ENCODE data around the gene COPS3.

Gene COPS3

DNA sequence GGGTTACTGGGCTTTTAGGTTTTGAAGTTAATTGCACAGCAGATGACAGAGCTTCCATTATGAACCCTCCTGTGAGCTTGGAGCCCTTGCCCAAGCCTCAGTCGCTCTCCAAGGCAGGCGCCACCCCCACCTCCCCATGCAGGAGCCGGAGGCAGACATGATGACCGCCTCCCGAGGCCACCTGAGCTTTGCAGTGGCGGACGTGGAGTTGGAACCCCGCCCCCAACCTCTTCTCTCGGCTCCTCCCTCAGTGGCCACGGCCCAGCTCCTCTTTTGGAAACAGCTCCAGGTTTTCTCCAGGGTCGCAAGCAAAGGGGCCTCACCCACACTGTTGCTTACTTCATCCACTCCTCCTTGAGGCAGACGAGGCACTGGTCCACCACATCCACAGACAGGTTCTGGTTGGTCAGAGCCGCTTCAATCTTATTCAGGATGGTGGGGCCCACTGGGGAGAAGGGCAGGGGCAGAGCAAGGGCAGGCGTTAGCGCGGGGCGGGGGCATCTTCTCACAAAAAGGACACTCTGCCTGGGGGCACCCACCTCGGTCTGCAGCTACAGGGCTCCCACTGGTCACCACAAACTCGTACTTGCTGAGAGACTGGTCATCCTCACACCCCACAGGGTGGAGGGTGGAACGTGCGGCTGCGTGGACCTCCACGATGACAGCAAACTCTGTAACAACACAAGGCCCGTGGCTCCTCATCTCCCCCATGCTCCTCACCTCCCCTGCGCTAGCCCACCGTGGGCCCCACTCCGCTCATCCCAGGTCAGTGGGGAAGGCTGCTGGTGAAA lies 66.2 kb downstream of the COPS3 start:
- DNase-seq, result no peak

DNA sequence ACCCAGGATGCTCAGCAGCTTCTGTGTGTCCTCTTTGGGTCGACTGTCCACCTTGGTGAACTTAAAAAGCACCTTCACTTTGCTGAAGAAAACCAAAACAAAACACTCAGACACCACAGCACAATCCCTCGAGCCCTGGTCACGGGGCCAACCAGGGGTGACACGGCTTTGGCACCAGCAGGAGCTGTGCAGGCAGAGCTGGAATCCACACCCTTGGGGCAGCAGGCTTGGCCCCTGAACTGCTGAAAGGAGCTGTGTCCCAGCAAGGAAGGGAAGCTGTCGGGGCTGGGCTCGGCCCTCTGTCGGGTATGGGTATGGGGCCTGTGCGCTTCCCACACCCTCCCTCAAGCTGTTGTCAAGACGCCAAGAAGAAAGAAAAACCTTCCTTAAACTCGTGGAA lies 67.3 kb downstream of the COPS3 start:
- no peak for DNase-seq

DNA sequence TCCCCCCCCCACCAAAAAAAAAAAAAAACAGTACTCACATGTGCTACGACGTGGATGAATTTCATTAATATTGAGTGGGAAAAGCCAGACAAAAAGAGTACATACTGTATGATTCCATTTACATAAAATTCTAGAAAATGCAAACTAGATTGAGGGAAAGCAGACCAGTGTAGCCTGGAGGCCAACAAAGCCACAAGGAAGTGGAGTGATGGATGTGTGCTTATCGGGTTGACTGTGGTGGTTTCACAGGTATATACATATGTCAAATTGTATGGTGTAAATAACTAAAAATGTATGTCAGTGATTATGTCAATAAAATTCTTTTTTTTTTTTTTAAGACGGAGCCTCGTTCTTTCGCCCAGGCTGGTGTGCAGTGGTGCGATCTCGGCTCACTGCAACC lies 73.0 kb downstream of the COPS3 start:
- DNase-seq, result no peak

DNA sequence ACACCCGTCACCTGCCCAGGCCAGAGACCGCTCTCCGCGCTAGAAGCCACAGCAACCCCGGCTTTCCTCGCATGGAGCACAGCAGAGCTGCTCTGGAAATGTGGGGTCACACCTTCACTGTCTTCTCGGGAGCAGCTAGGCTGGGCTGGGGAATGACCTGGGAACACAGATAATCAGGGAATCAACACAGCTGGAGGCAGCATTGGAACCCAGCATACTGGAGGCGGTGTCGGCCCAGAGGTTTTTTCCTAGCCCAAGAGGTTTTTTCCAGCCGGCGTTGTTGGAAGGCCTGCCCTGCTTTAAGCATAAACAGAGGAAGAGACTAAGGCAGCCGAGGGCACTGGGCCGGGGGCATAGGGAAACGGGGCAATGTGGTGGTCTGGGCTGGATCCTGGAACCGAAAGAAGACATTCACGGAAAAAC lies 74.1 kb downstream of the COPS3 start:
- no peak for DNase-seq

DNA sequence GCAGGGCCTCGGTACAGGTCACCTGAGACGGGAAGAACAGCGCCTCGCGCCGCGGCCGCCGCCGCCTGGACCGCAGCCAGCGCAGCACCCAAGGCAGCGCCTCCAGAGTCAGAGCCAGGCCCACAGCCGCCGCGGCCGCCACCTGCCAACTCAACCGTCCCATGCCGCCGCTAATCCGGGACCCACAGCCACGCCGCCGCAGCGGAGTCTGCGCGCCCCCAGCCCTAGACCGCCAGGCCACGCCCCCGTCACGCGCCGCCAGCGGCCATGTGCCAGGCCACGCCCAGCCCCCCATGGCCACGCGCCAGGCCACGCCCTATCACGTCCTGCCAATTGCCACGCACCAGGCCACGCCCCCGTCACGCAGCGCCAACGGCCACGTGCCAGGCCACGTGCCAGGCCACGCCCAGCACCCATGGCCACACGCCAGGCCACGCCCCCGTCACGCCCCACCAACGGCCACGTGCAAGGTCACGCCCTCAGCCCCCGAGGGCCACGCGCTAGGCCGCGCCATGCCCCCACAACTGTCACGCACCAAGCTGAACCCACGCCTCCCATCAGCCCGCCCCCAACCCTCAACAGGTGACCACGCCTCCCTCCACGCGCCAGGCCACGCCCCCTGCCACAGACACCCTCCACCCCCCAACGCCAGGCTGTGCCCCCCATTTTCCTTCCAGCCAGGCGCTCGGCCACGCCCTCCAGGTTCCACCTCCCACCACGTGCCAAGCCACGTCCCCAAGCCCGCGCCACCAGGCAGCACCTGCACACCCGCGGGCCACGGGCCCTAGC lies 74.7 kb downstream of the COPS3 start, which contains the start of gene PLD6:
Gene PLD6 (minus strand): TSS at position 210 of the 789 bp plus-strand sequence. CDS start 47 bp downstream, at position 163.
- peak; percentile 57 to 73 for DNase-seq

DNA sequence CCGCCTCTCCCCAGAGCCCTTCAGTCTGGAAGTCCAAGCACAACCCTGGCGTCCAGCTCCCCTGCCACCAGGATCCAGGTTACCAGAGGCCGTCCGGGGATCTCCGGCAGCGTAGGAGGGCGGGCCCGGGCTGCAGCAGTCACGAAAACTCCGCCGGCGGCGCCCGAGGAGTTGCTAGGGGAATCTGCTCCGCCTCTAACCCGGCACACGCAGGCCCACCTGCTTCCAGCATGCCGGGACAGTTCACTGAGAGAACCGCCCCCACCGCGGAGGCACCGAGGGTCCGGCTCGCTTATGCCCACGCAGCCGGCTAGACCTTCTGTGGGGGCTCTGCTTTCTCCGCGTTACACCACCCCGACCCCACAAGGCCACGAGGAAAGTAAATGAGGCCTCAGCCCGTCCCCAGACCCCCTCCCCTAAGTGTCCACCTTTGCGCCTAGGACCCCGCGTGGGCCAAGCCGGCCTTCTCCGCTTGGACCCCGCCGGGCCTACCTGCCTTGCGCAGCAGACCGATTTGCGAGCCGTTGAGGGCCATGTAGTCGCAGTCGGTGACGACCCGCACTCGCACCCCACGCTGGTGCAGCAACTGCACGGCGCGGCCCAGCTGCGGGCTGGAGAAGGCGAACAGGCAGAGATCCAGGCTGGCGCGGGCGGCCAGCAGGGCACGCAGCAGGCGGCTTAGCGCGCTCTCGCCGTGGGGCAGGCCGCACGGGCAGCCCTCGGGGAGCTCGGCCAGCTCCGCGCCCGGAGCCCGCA lies 75.5 kb downstream of the COPS3 start:
- peak; percentile 14 to 47 for DNase-seq

DNA sequence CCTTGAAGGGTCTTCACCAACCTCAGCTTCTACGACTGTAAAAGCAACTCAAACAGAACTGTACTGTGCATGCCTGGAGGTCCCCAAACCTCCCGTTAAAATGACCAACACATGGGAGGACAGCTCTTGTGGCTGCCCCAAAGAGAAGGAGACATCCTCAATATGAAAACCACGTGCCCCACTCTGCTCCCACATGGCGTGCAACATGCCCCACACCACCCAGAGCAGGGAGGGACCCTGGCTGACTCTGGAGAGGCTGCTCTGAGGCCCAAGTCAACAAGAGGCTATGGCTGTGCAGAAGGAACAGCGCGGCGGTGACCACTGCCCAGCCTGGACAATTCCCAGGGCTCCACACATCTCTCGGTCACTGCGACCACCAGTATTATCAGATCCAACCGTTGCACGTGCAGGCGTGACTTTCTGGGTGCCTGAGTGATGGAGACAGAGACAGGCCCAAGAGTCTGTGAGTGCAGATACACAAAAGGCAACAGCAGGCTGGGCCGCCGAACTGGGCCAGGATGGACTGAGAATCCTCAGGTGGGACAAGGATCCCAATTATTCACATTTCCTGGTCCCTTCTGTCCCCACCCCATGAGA lies 76.3 kb downstream of the COPS3 start:
- DNase-seq, result no peak

DNA sequence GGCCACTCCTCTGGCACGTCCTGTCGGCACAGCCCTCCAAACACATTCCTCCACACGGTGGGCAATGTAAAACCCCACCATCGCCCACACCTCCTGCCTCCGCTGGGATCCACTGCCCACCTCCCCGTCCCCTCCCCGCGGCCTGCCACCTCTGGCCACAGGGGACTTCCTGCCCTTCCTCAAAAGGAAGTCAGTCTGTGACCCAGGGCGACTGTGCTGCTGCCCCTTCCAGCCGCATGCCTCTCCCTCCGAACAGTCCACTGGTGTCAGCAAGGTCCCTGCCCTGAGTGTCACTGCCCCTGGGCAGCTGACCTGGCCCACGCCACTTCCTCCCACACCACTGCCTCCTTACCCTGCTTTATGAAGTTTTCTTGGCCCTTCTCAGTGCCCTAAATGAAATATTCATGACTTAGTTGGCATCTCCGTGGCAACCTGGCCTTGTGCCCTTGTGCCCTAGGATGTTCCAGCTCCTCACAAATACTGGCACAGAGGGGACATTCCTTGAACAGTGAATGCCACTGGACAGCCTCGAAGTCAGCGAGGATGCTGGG lies 76.9 kb downstream of the COPS3 start:
- DNase-seq, result no peak

DNA sequence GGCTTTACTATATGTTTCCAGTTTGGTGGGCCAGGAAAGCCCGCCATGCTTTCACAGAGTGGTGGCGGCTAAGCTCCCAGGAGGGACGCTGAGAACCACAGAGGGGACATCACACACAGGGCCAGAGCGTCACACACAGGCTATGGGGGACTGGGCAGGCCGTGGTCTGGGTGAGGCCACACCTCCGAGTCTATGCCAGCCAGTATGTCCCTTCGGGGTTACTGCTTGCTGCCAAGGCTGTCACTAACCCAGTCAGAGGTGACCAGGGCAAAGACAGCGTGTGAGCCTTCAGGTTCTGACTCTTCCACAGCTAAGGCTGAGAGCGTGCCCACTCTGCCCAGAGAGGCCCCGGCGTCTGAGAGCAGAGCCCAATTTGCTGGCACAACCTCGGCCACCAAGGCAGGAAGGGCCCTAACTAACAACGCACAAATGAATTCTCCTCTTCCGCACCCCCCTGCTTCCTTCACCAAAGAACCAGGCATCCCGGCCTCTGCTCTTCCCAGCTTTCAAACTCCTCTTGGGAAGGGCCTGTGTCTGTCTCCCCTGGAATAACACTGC lies 77.8 kb downstream of the COPS3 start:
- no peak for DNase-seq

DNA sequence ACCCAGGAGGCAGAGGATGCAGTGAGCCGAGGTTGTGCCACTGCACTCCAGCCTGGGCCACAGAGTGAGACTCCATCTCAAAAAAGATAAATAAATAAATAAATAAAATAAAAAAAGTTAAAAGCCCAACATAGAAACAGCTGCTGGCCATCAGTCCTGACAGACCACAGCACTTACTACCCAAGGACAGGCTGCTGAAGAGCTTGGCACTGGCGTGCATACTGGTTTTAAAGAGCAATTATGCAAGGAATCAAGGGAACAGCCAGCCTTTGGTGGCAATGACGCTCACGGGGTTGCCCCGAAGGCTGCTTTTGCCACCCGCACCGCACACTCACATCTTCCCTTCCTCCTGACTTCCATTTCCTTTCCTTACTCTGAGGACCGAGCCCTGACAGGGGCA lies 79.1 kb downstream of the COPS3 start:
- DNase-seq, result no peak

DNA sequence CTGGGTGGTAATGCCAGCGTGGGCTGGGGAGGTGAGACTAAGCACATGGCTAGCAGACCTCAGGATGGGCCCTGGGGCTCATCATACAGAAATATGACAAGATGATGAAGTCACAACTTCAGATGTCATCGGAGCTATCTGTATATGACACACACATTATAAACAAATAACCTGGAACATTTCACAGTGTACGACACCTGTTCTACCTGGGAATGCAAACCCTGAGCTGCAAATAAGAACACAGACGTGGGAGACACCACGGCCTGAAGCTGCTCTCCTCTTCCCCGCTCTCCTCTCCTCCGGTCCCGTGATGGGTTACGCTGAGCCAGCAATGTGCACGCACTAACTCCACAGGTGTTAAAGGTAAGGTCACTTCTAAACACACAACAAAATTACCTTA lies 79.8 kb downstream of the COPS3 start:
- DNase-seq, result no peak

DNA sequence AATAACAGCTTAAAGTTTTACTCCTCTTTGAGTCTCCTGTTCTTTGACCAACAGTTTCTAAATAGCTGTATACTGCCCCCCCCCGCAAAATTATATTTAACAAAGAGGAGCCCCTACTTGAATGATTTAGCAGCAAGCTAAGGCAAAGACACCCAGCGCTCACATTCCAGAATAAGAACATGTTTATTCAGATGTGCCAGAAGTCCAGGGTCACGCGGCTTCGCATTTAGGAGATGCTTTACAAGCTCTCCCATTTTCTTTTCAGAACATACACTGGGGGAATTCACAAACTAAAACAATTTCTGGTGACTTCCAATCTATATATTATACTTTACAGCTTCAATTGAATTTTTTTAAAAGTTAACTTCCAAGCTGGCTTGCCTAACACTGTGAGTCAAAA lies 80.2 kb downstream of the COPS3 start:
- no peak for DNase-seq

DNA sequence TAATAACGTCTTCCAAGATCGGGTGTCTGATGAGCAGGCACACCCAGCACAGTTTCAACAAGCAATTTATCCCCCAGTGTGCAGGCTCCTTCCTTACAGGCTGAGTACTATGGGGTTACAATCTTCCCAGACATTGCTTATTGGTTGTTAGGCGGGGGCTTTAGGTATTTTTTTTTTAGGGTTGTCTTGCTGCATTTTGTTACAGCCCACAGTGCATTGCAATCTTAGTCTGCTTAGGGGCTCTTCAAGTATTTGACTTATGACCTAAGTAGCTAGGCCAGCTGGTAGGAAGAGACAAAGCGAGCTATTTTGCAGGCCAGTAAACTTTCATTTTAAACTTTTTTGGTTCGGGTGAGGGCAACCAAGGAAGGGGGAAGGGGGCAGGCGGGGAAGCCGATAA lies 80.7 kb downstream of the COPS3 start:
- no peak for DNase-seq

DNA sequence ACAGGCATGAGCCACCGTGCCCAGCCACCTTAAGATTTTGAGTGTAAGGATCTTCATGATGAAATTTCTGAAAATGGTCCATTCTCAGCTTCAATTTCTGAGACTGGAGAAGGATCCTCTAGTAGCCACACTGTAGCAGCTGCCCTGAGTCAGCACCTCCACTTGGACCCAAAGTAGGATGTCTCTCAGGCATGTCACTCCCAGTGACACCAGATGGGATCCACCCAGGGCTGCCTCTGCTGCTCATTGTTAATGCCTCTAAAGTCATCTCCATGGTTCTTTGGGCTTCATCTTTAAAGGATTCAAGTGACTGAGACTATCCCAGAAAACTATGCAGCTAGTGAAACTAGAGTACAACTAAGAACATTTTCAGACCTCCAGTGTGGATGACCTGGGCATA lies 82.8 kb downstream of the COPS3 start:
- no peak for DNase-seq

DNA sequence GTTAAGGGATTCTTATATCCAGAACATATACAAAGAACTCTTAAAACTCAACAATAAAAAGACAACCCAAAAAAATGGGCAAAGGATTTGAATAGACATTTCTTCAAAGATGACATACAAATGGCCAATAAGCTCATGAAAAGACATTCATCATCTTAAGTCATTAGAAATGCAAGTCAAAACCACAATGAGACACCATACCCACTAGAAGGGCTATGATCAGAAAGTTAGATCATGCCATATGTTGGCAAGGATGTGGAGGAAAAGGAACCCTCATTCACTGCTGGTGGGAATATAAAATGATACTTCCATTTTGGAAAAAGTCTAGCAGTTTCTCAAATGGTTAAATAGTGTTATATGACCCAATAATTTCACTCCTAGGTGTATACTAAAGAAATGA lies 84.3 kb downstream of the COPS3 start:
- DNase-seq, result no peak
